Epithelial cell of esophagus (primary cell): Measurements from ENCODE around the gene SELENBP1.

Experiments used
- DNase-seq: peaks from one replicate; pipeline ENCODE4 v3.0.0; 2010; ENCODE audit warnings: low read depth
- H3K4me3 ChIP-seq: 2 replicates; pipeline ENCODE4 v1.5.1; 2011; ENCODE audit warnings: mild to moderate bottlenecking, low read length, control low read depth
- TF ChIP-seq, protein P1 (sequence below): IDR thresholded peaks from 2 replicates; pipeline ENCODE4 v1.5.1; 2011; ENCODE audit warnings: low read depth, mild to moderate bottlenecking, low read length, control low read depth, inconsistent platforms; ENCODE audit not compliant: insufficient read depth; ENCODE audit errors: missing control alignments

The SELENBP1 gene

DNA sequence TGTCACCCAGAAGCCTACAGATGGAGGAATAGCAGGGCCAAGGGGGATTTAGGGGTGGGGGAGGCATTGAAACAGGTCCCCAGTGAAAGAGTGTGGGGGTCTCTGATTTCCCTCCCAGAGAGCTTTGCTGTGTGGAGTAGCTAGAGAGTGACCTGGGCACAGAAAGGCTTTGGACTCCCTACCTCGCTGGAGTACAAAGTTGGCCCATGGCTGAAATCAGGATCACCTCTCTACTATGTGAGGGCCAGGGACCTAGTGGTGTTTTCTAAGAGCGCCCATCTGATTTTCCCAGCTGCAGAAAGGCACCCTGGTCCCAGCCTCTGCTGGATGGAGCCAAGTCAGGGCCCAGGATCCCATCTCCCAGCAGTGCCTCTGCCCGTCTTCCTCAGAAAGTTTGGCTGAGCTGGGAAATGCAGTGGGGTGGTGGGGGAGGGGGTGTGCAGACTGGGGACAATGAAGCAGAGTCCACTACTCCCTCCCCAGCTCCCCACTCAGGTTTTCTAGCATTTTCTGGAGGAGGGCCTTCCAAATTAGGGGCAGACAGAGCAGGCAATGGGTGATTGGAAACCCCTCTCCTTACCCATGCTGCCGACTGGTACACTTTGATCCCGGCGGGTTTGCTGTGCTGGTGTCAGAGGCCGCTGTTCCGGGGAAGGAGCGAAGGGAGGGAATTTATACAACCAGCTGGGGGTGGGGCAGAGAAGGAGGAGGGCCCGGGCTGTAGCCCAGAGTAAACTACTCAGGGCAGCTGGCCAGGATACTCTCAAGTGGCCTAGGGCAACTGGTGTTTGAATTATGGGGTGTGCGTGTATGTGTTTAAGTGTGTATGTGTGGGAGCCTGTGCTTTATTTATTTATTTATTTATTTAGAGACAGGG, at the start of gene SELENBP1:
SELENBP1 (minus strand) TSS at position 648 of the 877 bp plus-strand sequence; CDS start at position 584, 64 bp downstream.
- peak within 1 kb of the TSS; percentile 20 for H3K4me3 ChIP-seq
- TF ChIP-seq, protein P1, sequence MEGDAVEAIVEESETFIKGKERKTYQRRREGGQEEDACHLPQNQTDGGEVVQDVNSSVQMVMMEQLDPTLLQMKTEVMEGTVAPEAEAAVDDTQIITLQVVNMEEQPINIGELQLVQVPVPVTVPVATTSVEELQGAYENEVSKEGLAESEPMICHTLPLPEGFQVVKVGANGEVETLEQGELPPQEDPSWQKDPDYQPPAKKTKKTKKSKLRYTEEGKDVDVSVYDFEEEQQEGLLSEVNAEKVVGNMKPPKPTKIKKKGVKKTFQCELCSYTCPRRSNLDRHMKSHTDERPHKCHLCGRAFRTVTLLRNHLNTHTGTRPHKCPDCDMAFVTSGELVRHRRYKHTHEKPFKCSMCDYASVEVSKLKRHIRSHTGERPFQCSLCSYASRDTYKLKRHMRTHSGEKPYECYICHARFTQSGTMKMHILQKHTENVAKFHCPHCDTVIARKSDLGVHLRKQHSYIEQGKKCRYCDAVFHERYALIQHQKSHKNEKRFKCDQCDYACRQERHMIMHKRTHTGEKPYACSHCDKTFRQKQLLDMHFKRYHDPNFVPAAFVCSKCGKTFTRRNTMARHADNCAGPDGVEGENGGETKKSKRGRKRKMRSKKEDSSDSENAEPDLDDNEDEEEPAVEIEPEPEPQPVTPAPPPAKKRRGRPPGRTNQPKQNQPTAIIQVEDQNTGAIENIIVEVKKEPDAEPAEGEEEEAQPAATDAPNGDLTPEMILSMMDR, result no peak
- DNase-seq, result peak; percentile 38

DNA sequence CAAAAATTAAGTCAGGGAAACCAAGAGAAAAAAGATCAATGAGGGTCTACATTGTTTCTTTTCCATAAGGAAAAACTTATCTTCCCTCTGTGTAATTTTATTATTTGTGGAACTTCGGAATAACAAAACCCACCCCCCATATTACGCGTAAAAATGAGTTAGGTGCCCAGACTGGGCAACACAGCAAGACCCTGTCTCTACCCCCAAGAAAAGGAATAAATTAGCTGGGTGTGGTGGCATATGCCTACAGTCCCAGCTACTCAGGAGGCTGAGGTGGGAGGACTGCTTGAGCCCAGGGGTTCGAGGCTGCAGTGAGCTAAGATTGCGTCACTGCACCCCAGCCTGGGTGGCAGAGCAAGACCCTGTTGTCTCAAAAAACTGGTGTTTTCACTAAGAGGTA, 47.3 kb upstream of the SELENBP1 start:
- no peak overlapping the region for H3K4me3 ChIP-seq
- DNase-seq, result no peak
- TF ChIP-seq, protein P1, result no peak

DNA sequence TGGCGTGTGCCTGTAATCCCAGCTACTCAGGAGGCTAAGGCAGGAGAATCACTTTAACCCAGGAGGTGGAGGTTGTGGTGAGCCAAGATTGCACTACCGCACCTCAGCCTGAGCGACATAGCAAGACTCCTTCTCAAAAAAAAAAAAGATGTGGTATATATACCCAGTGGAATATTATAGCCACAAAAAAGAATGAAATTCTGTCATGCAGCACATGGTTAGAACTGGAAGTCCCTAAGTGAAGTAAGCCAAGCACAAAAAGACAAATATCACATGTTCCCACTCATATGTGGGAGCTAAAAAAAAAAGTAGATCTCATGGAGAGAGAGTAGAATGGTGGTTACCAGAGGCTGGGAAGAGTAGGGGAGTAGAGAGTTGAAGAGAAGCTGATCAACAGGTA, 45.6 kb upstream of the SELENBP1 start:
- TF ChIP-seq, protein P1, result no peak
- DNase-seq, result no peak
- no peak overlapping the region for H3K4me3 ChIP-seq

DNA sequence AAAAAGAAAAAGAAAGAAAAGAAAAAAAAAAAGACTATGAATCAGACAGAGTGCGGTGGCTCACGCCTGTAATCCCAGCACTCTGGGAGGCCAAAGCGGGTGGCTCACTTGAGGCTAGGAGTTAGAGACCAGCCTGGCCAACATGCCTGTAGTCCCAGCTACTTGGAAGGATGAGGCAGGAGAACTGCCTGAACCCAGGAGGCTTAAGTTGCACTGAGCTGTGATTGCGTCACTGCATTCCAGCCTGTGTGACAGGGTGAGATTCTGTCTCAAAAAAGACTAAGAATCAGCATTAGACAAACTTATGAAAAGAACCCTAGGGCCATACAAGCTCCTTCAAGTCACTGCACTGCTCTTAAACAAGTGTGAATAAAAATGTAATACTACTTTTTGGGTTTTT, 43.7 kb upstream of the SELENBP1 start:
- TF ChIP-seq, protein P1, result no peak
- DNase-seq, result peak; percentile 91
- H3K4me3 ChIP-seq, result no peak overlapping the region

DNA sequence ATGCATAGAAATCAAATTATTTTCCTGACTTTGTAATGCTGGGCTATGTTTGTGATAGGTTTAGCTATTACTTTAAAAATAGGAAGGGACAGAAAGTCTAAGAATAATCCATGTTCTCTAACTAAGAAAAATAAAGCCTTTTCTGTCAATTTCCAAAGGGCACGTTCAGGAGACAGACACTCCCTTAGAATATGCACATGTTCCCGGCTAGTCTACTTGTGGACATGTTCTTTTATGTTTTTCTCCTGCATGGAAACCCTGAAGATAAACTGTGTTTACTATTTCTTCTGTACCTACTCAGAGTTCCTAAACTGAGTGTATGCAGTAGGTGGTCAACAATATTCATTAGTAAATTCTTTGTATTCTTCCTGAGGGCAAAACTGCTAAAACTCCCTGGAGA, 39.4 kb upstream of the SELENBP1 start:
- TF ChIP-seq, protein P1, result no peak
- DNase-seq, result no peak
- H3K4me3 ChIP-seq, result no peak overlapping the region

DNA sequence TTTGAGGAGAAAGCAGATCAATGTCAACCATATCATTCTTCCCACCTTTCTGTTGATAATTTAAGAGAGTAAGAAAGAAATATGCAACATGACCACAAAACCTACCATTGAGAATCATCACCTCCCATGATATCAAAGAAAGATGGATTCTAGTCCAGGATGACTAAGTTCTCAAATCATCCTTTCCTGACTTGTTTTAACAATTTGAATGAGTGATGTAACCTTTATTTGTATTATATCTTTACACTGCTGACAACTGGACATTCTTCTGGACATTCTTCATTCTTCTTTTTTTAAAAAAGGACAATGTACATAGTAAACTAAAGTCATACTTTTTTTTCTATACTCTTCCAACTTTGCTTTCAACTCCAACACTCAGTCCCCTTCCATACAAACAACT, 36.4 kb upstream of the SELENBP1 start:
- TF ChIP-seq, protein P1, result no peak
- H3K4me3 ChIP-seq, result no peak overlapping the region
- peak; percentile 19 for DNase-seq

DNA sequence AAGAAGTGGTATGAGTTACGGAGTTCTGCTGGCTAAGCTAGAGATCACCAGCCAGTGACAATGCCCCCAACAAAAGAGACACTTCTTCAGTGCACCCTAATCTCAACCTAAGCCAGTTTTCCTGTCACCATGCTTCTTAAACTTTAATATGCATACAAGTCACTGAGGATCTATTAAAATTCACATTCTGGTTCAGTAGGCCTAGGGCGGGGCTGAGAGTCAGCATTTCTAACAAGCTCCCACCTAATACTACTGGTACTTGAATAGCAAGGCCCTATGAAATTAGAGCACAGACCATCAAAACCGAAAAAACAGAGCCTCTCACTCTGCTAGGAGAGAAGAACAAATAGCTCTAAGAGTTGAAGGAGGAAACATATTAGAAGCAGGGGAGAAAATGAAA, 34.8 kb upstream of the SELENBP1 start:
- no peak overlapping the region for H3K4me3 ChIP-seq
- no peak for DNase-seq
- TF ChIP-seq, protein P1, result no peak
